Measurements from ENCODE around the gene SKI.

DNA sequence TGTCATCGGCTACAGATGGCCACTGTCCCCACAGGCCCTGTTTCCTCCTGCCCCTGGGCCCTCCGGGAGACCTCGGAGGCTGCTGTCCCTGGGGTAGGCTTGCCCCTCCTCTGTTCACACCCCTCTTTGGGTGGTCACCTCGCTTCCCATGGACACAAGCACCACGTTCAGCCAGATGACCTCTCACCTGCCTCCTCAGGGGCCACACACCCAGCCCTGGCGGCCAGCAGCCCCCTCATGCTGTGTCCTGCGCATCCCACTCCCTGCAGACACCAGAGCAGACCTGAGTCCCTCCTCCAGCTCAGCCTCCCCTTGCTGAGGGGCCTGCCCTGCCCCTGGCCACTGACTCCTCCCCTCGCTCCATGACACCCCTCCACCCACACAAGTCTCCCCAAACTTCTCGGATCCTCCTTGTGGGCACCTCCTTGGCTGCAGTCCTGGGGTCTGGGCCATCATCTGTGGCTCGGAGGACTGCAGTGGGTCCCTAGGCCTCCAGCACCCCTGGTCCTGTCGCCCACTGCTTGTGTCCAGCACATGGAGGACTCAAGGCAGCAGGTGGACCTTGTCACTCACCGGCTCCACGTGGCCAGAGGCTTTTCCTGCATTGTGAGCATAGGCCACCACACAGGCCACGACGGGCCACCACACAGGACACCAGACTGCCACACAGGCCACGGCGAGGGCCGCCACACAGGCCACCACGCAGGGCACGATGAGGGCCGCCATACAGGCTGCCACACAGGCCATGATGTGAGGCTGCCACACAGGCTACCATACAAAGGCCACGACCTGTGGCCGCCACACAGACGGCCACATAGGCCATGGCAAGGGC lies 112.2 kb downstream of the SKI start:
- TF ChIP-seq, protein P1, sequence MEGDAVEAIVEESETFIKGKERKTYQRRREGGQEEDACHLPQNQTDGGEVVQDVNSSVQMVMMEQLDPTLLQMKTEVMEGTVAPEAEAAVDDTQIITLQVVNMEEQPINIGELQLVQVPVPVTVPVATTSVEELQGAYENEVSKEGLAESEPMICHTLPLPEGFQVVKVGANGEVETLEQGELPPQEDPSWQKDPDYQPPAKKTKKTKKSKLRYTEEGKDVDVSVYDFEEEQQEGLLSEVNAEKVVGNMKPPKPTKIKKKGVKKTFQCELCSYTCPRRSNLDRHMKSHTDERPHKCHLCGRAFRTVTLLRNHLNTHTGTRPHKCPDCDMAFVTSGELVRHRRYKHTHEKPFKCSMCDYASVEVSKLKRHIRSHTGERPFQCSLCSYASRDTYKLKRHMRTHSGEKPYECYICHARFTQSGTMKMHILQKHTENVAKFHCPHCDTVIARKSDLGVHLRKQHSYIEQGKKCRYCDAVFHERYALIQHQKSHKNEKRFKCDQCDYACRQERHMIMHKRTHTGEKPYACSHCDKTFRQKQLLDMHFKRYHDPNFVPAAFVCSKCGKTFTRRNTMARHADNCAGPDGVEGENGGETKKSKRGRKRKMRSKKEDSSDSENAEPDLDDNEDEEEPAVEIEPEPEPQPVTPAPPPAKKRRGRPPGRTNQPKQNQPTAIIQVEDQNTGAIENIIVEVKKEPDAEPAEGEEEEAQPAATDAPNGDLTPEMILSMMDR (conservative IDR thresholded peaks at IDR 0.05; ENCODE audit: low read length): no peak
- no peak for TF ChIP-seq EZH2phosphoT487 (IDR thresholded peaks at IDR 0.05; ENCODE audit: borderline replicate concordance, low read depth, low read length)

Data from OCI-LY7 (cell line).